GM18507 (cell line): ENCODE measurements around the gene VTCN1.
"Not testable (repeated sequence)": the region's sequence is repeated elsewhere in the genome, so short reads cannot be mapped to it uniquely, and the experiment has no call there.

Experiments
- DNase-seq: peaks from one replicate; pipeline ENCODE4 v3.0.0; 2011; ENCODE audit warnings: low read depth; ENCODE audit not compliant: insufficient read length; ENCODE audit errors: extremely low spot score
- FAIRE-seq: peaks from 2 replicates; lab custom pipeline; 2011; peaks lifted over from hg19 to GRCh38; lab: Jason Lieb, UNC

VTCN1 gene

GRCh38 chr1:117171900-117172511, 38.7 kb downstream of the VTCN1 start:
- FAIRE-seq (no peak), DNase-seq (no peak)

GRCh38 chr1:117169871-117170596, 40.7 kb downstream of the VTCN1 start:
- FAIRE-seq = no peak
- DNase-seq = no peak

GRCh38 chr1:117167402-117167801, 43.3 kb downstream of the VTCN1 start:
- FAIRE-seq = no peak
- no peak for DNase-seq

- DNase-seq (no peak), FAIRE-seq (no peak)
These were observed 44.7 kb downstream of the VTCN1 start for GRCh38 chr1:117166076-117166475.

GRCh38 chr1:117164209-117164608, 46.5 kb downstream of the VTCN1 start:
- DNase-seq = no peak
- no peak for FAIRE-seq

- FAIRE-seq (no peak), DNase-seq (no peak)
These were observed 47.9 kb downstream of the VTCN1 start for GRCh38 chr1:117162816-117163215.

- FAIRE-seq = no peak
- DNase-seq = no peak
These were observed 48.8 kb downstream of the VTCN1 start for GRCh38 chr1:117161887-117162286.

- FAIRE-seq = not testable (repeated sequence)
These were observed 59.4 kb downstream of the VTCN1 start for GRCh38 chr1:117151305-117151704.

GRCh38 chr1:117150316-117150715, 60.4 kb downstream of the VTCN1 start:
- no peak for FAIRE-seq
- no peak for DNase-seq

More at GRCh38 chr1:117151305-117151704, 59.4 kb downstream of the VTCN1 start:
- not testable (repeated sequence) for DNase-seq

- no peak for DNase-seq
- FAIRE-seq = no peak
These were observed 62.7 kb downstream of the VTCN1 start for GRCh38 chr1:117147856-117148588.

- DNase-seq (no peak), FAIRE-seq (no peak)
These were observed 63.3 kb downstream of the VTCN1 start for GRCh38 chr1:117147341-117147831.

GRCh38 chr1:117146575-117147340, 64.0 kb downstream of the VTCN1 start:
- FAIRE-seq (no peak), DNase-seq (no peak)

- DNase-seq (no peak), FAIRE-seq (no peak)
These were observed 64.7 kb downstream of the VTCN1 start for GRCh38 chr1:117146072-117146471.

- FAIRE-seq (no peak), DNase-seq (no peak)
These were observed 66.9 kb downstream of the VTCN1 start for GRCh38 chr1:117143871-117144270.

GRCh38 chr1:117143172-117143571, 67.6 kb downstream of the VTCN1 start:
- DNase-seq (no peak), FAIRE-seq (no peak)

GRCh38 chr1:117142200-117142599, 68.5 kb downstream of the VTCN1 start:
- DNase-seq (no peak), FAIRE-seq (no peak)

- FAIRE-seq = no peak
- no peak for DNase-seq
These were observed 72.2 kb downstream of the VTCN1 start for GRCh38 chr1:117138561-117138960.

- DNase-seq = no peak
- FAIRE-seq = no peak
These were observed 72.6 kb downstream of the VTCN1 start for GRCh38 chr1:117138106-117138505.

GRCh38 chr1:117137281-117137855, 73.4 kb downstream of the VTCN1 start:
- DNase-seq (no peak), FAIRE-seq (no peak)
